WERI-Rb-1 (cell line): ENCODE measurements around the gene LTB4R2.

Experiments used
- DNase-seq: peaks from one replicate; pipeline ENCODE4 v3.0.0-alpha.2; 2020
- H3K27ac ChIP-seq: fragments of 250-450 bp; sonication (Bioruptor Pico); 2 replicates; pipeline ENCODE4 v1.5.1; 2020; ENCODE audit warnings: mild to moderate bottlenecking, moderate library complexity
- H3K27me3 ChIP-seq: fragments of 250-450 bp; sonication (Bioruptor Pico); 2 replicates; pipeline ENCODE4 v1.5.1; 2021; ENCODE audit warnings: mild to moderate bottlenecking, low read depth, moderate library complexity; ENCODE audit not compliant: insufficient read depth, severe bottlenecking
- H3K36me3 ChIP-seq: fragments of 250-450 bp; sonication (Bioruptor Pico); 2 replicates; pipeline ENCODE4 v1.5.1; 2020; ENCODE audit warnings: mild to moderate bottlenecking, moderate library complexity
- H3K4me3 ChIP-seq: 2 replicates; pipeline ENCODE4 v1.5.1; 2011; ENCODE audit warnings: low read depth, mild to moderate bottlenecking, control low read depth, low read length
- H3K9me3 ChIP-seq: fragments of 250-450 bp; sonication (Bioruptor Pico); 2 replicates; pipeline ENCODE4 v1.5.1; 2021; ENCODE audit warnings: mild to moderate bottlenecking, moderate library complexity; ENCODE audit not compliant: severe bottlenecking
- CTCF ChIP-seq: IDR thresholded peaks from 2 replicates; pipeline ENCODE4 v1.5.1; 2011; ENCODE audit warnings: low read depth, mild to moderate bottlenecking, control low read depth, inconsistent platforms, low read length

The LTB4R2 gene

GRCh38 chr14:24273422-24273998, 36.4 kb upstream of the LTB4R2 start:
- Histone ChIP-seq H3K27ac (peak overlapping the region; percentile 83), H3K4me3 (no peak overlapping the region; the same call in 1 of the 2 replicates), H3K9me3 (no peaks in the 10 kb centered on the region), H3K36me3 (no peaks in the 10 kb centered on the region), H3K27me3 (no peaks in the 10 kb centered on the region)
- peak; percentile 84 for TF ChIP-seq CTCF
- DNase-seq, result peak; percentile 80

- Histone ChIP-seq H3K36me3 (no peaks in the 10 kb centered on the region), H3K27me3 (no peaks in the 10 kb centered on the region), H3K9me3 (no peaks in the 10 kb centered on the region), H3K4me3 (no peak overlapping the region; the same call in 1 of the 2 replicates), H3K27ac (peak overlapping the region; percentile 83)
- TF ChIP-seq CTCF, result no peak
- DNase-seq, result peak; percentile 56
Observed at GRCh38 chr14:24274101-24274543, 35.8 kb upstream of the LTB4R2 start.

GRCh38 chr14:24277071-24277470, 32.9 kb upstream of the LTB4R2 start:
- H3K9me3 ChIP-seq, result no peaks in the 10 kb centered on the region
- no peak for DNase-seq
- no peak for TF ChIP-seq CTCF
- H3K4me3 ChIP-seq, result no peak overlapping the region
- no peaks in the 10 kb centered on the region for H3K36me3 ChIP-seq
- H3K27me3 ChIP-seq, result no peaks in the 10 kb centered on the region
- no peak overlapping the region for H3K27ac ChIP-seq

- TF ChIP-seq CTCF, result no peak
- Histone ChIP-seq H3K9me3 (no peaks in the 10 kb centered on the region), H3K27me3 (no peaks in the 10 kb centered on the region), H3K4me3 (no peak overlapping the region), H3K36me3 (no peaks in the 10 kb centered on the region), H3K27ac (no peak overlapping the region)
- DNase-seq, result no peak
Observed at GRCh38 chr14:24277606-24278321, 32.2 kb upstream of the LTB4R2 start.

- no peak overlapping the region for H3K4me3 ChIP-seq
- TF ChIP-seq CTCF, result no peak
- H3K27ac ChIP-seq, result no peak overlapping the region
- no peaks in the 10 kb centered on the region for H3K9me3 ChIP-seq
- DNase-seq, result no peak
- no peaks in the 10 kb centered on the region for H3K27me3 ChIP-seq
- H3K36me3 ChIP-seq, result no peaks in the 10 kb centered on the region
Observed at GRCh38 chr14:24278424-24278823, 31.5 kb upstream of the LTB4R2 start.
